Ishikawa (cell line): ENCODE results near the gene EIF5.

Experiments used
- CEBPB ChIP-seq: IDR thresholded peaks from 2 replicates; pipeline ENCODE4 v1.6.1; 2012
- CREB1 ChIP-seq: IDR thresholded peaks from 2 replicates; pipeline ENCODE4 v1.6.1; 2012; ENCODE audit warnings: low read depth
- EGR1 ChIP-seq: IDR thresholded peaks from 2 replicates; pipeline ENCODE4 v1.6.1; 2012
- EP300 ChIP-seq: IDR thresholded peaks from 2 replicates; pipeline ENCODE4 v1.6.1; 2012; ENCODE audit warnings: borderline replicate concordance
- RAD21 ChIP-seq: IDR thresholded peaks from 2 replicates; pipeline ENCODE4 v1.6.1; 2012; ENCODE audit warnings: low read depth
- REST ChIP-seq: IDR thresholded peaks from 2 replicates; pipeline ENCODE4 v1.6.1; 2012; ENCODE audit warnings: low read depth, mild to moderate bottlenecking
- TAF1 ChIP-seq: IDR thresholded peaks from 2 replicates; pipeline ENCODE4 v1.6.1; 2012; ENCODE audit warnings: low read depth, mild to moderate bottlenecking
- TCF12 ChIP-seq: IDR thresholded peaks from 2 replicates; pipeline ENCODE4 v1.6.1; 2012; ENCODE audit warnings: low read depth
- TEAD4 ChIP-seq: IDR thresholded peaks from 2 replicates; pipeline ENCODE4 v1.6.1; 2012
- USF1 ChIP-seq: IDR thresholded peaks from 2 replicates; pipeline ENCODE4 v1.6.1; 2012
- ZBTB7A ChIP-seq: IDR thresholded peaks from 2 replicates; pipeline ENCODE4 v1.6.1; 2012; ENCODE audit warnings: low read depth
- TF ChIP-seq, protein P1 (sequence below): IDR thresholded peaks from 2 replicates; pipeline ENCODE4 v1.6.1; 2012

Gene EIF5

DNA sequence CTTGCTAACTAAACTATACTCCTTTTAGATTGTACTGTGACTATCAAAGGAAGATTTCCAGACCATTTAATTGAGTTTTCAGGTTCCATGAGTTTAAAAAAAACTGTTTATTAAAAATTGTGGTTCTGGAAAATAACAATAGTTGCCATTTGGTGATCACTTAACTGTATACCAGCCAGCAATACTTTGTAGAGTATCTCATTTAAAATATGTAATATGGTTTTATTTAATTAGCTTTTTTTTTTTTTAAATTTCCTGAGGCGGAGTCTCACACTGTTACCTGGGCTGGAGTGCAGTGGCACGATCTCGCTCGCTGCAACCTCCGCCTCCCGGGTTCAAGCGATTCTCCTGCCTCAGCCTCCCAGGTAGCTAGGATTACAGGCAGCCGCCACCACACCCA, 58.5 kb downstream of the EIF5 start:
- no peak for TF ChIP-seq TEAD4
- no peak for TF ChIP-seq EGR1
- TF ChIP-seq EP300, result no peak
- TF ChIP-seq CREB1, result no peak
- no peak for TF ChIP-seq TCF12
- no peak for TF ChIP-seq TAF1
- no peak for TF ChIP-seq CEBPB

- TF ChIP-seq CREB1 (no peak), REST (no peak)
These were observed 59.0 kb downstream of the EIF5 start for GRCh38 chr14:103393070-103393469.

- TF ChIP-seq EGR1 (no peak), ZBTB7A (no peak), EP300 (no peak), CREB1 (no peak), TAF1 (no peak), TCF12 (no peak), TEAD4 (0 out of 2 replicates have a peak, but pooled peaks have one; percentile 20), REST (no peak), CEBPB (no peak), USF1 (no peak), RAD21 (0 out of 2 replicates have a peak, but pooled peaks have one; percentile 8)
- TF ChIP-seq, protein P1, sequence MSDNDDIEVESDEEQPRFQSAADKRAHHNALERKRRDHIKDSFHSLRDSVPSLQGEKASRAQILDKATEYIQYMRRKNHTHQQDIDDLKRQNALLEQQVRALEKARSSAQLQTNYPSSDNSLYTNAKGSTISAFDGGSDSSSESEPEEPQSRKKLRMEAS, result no peak
These were observed 59.9 kb downstream of the EIF5 start for GRCh38 chr14:103393676-103394626.
